Measurements from ENCODE around the gene STAB1.

The STAB1 gene, protein sequence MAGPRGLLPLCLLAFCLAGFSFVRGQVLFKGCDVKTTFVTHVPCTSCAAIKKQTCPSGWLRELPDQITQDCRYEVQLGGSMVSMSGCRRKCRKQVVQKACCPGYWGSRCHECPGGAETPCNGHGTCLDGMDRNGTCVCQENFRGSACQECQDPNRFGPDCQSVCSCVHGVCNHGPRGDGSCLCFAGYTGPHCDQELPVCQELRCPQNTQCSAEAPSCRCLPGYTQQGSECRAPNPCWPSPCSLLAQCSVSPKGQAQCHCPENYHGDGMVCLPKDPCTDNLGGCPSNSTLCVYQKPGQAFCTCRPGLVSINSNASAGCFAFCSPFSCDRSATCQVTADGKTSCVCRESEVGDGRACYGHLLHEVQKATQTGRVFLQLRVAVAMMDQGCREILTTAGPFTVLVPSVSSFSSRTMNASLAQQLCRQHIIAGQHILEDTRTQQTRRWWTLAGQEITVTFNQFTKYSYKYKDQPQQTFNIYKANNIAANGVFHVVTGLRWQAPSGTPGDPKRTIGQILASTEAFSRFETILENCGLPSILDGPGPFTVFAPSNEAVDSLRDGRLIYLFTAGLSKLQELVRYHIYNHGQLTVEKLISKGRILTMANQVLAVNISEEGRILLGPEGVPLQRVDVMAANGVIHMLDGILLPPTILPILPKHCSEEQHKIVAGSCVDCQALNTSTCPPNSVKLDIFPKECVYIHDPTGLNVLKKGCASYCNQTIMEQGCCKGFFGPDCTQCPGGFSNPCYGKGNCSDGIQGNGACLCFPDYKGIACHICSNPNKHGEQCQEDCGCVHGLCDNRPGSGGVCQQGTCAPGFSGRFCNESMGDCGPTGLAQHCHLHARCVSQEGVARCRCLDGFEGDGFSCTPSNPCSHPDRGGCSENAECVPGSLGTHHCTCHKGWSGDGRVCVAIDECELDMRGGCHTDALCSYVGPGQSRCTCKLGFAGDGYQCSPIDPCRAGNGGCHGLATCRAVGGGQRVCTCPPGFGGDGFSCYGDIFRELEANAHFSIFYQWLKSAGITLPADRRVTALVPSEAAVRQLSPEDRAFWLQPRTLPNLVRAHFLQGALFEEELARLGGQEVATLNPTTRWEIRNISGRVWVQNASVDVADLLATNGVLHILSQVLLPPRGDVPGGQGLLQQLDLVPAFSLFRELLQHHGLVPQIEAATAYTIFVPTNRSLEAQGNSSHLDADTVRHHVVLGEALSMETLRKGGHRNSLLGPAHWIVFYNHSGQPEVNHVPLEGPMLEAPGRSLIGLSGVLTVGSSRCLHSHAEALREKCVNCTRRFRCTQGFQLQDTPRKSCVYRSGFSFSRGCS (N-terminal part only)

DNA sequence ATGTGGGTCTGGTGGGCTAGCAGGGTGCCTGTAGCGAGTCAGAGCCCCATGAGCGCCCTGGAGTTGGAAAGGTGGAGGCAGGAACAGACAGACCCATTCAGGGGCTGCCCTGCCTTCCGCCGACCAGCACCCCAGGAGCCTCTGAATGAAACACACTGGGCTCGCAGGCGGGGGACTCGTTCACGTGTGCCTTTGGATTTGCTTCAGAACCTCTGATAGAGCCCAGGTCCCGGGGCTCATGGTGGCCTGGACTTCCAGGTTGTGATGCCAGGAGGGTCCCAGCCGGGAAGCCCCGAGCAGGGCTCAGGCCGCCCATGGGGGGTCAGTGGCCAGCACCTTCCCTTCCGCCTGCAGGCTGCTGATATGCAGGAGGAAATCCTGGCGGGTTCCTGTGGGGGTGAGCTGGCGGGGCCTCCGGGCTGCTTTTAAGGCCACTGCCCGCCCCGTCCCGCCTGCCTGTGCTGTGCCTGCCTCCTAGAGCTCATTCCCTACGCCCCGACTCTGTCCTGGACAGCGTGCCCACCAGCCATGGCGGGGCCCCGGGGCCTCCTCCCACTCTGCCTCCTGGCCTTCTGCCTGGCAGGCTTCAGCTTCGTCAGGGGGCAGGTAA, at the start of gene STAB1:
Gene STAB1, plus strand, starts transcription at position 453 of the 610 bp plus-strand sequence. Its CDS starts 76 bp downstream, at position 529.
- no peak for DNase-seq (ENCODE audit: low read depth)

DNA sequence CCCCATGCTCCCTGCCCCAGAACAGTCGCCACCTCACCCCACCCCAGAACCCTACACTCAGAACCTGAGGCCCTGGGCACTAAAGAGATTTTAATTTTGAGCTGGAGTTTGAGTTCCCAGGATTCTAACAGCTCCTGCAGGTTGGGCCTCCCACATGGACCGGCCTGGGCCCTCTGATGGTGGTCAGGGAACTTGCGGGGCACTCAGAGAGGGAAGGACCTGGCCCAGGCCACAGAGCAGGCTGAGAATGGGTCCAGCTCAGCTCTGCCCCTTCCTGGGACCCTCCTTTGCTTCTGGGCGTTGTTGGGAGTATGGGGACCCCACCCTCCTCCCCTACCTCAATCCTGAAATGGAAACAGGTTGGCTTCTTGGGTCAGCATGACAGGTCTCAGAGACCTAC, 49.1 kb upstream of the STAB1 start:
- no peak for DNase-seq (ENCODE audit: low read depth)

DNA sequence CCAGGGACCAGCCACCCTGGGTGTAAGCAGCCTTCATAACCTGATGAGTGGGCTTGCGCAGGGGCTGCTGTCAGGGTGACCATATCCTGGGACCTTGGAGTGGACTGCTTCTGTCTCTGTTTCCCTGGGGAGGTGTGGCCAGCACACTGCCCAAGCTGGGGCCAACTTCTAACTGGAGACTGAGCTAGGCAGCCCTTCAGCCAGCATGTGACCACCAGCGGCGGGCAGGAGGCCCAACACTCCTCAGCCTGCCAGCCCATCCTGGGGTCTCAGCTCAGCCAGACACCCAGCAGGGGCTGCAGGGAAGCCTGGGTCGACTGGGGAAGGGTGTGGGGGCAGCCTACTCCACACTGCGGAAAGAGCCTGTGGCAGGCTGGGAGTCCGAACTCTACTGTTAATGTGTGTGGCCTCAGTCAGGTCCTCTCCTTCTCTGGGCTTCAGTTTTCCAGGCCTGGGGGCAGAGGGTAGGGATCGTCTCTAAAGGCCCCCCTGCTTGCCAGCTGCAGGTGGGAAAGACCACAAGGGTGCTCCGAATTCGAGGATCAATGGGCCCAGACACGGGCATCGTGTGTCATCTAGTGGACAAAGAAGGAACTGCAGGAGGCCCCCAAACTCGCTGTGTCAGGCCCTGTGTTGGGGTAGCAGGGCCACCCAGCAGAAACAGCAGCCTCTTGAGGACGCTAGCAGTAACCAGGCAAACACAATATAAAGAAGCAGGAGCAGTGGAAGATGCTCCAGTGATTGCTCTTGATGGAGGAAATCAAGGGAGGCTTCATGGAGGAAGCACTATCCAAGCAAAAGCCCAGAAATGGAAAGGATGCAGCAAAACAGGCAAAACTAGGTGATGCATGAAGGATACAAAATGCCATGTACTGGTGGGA, 48.3 kb upstream of the STAB1 start:
- peak; percentile 58 for DNase-seq (ENCODE audit: low read depth)

DNA sequence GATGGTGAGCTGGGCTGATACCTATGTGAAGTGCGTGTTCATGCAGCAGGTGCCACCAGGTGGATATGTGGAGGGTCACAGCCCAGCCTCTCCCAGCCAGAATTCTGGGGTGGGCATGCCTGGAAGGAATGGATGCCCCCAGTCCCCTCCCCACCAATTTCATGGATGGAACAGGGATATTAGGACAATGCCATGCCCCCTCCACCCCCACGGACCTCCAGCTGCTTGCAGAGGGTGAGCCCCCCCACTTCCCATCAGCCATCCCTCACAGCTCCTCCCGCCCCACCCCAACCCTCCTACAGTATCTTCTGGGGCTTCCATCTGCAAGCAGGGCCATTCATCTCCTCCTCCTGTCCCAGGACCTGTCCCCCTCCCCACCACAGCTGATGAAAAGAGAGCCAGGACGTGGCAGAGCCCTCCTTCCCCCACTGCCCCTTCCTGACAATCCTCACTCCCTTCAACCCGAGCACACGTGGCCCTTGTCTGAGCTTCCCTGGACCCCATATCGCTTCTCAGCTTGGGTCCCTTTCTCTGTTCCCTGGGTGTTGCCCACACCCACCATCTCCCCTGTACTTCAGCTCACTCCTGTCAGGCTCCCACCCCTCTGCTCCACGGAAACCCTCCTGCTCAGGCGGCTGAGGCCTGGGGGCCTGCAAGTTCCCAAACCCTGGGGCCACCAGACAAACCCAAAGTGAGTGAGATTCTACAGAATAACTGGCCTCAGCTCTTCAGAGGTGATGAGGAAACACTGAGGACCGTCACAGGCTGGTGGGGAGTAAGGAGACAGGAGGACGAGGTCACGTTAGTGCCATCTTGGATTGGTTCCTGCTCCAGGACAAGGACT, 47.4 kb upstream of the STAB1 start:
- no peak for DNase-seq (ENCODE audit: low read depth)

DNA sequence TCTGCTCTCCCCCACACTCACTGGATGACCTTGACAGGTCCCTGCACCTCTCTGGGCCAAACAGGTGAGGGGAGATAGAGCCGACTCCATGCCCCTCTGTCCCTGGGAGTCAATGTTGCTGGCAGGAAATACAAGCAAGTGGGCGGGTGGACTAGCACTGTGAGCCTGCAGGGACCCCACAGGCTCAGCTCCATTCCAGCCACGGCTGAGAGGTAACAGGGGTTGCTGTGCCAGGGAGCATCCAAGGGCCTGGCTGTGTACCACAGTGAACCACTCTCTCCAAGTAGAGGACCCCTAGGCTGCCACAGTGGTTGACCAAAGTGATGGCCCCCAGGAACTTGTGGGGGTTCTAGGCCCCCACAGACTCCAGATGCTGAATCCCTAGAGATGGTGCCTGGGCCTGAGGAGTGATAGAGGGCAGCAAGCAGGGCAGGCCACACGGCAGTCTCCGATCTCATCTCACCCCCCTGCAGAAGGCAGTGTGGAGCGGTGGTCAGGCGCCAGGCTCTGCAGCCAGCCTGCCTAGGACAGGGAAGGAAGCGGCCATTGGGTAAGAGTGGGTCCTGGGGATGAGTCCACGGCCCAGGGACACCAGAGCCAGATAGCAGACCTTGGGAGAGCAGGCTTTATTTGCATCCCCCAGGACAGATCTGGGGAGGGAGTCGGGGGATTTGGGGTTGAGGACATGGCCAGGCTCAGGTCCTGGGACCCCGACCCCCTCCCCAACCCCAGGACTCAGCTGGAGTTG, 44.5 kb upstream of the STAB1 start:
- no peak for DNase-seq (ENCODE audit: low read depth)

DNA sequence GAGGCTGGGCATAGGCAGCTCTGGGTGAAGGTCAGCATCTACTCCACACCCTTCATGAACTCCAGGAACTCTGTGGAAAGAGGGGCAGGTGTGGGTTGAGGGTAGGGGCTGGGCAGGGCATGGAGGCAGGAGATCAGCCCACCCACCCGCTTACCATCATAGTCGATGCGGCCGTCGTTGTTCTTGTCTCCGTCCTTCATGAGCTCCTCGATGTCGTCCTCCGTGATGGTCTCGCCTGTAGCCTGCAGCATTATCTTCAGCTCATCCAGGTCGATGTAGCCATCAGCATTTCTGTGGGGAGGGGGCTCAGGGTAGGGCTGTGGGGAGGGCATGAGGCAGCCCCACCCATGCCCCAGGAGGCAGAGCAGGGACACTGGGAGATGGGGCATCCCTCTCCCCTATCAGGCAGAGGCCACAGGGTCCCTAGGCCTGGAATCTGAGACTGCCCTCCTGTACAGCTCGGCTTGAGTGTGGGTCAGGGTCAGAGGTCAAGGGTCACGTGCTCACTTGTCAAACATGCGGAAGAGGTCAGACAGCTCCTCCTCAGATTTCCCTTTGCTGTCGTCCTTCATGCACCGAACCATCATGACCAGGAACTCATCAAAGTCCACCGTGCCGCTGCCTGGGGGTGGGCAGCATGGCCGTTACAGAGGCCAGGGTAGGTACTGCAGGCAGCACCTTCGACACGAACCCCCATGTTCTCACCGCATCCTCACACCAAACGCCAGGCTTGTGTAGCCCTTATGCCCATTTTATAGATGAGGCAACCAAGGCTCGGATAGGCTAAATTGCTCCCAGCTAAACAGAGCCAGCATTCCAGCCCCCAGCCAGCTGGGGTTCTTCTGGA, 43.7 kb upstream of the STAB1 start:
- DNase-seq (ENCODE audit: low read depth), result no peak

DNA sequence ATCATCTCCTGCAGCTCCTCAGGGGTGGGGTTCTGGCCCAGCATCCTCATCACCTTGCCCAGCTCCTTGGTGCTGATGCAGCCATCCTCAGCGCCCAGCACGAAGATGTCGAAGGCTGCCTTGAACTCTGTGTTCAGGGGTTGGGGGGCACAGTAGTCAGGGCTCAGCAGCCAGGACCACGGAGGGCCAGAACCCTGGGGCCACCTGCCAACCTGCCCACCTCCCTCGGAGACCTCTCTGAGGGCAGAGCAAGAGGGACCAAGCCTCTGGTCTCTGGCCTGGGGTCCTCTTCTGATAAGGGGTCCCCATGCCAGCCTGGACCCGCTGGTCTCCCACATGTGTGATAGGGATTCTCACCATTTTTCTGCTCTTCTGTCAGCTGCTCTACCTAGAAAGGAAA, 43.0 kb upstream of the STAB1 start:
- no peak for DNase-seq (ENCODE audit: low read depth)

DNA sequence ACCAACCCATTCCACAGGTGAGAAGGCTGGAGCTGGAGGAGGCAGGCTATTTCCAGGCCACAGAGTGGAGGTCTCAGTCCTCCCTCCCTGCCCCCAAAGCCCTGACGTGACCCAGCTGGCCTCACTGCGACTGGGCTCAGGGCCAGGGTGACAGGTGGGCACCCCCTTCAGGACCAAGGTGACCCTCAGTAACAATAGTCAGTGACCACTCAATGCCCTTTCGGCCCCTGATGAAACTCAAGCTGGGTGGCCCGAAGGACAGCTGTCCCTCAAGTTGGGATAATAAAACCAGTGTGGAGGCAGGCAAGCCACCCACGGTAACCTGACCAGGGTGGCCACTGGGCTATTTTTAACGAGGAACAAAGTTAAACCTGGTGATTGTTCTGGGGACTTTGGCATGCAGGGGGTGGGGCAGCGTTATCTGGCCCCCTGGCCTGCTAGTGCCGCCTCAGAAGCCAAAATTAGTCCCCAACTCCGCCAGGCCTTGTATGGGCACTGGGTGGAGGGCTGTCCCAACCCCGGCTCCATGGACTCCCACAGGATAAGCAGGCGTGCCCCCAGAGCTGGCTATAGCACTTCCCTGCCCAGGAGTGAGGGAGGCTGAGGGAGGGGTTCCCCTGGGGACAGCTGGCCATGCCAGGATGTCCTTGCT, 42.4 kb upstream of the STAB1 start:
- DNase-seq (ENCODE audit: low read depth), result no peak

DNA sequence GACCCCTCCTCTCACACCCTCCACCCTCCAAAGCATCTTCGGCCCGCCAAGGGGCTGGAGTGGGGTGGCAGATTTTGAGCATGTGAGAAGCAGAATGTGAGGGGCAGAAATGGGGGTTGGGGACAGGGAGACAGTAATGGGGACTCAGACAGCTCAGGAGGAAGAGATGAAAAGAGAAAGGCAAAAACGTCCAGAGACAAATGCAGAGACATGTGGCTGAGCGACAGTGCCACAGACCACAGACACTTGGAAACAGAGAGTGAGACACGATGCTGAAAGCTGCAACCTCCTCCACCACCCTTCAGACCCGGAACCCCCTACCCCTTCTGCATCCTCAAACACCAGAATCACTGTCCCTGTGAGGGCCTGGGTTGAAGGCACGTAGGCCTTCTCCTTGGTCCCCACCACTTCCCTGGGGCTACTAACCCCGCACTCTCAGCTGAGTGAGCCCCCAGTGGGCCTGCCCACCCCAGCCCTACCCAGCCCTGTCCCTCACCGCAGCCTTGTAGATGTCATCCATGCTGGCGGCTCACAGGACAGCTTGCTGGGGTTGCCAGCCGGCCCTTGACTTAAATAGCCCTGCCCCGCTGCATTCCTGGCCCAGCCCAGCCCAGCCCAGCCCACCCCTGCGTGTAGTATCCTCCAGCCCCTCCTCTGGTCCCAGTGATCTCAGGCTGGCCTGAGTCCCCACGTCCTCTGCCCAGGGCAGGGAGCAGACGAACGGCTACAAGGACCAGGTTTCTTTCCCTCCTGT, 41.5 kb upstream of the STAB1 start, which contains the start of gene TNNC1:
Gene TNNC1, minus strand, starts transcription at position 546 of the 754 bp plus-strand sequence. Its CDS starts 26 bp downstream, at position 520.
- no peak for DNase-seq (ENCODE audit: low read depth)

DNA sequence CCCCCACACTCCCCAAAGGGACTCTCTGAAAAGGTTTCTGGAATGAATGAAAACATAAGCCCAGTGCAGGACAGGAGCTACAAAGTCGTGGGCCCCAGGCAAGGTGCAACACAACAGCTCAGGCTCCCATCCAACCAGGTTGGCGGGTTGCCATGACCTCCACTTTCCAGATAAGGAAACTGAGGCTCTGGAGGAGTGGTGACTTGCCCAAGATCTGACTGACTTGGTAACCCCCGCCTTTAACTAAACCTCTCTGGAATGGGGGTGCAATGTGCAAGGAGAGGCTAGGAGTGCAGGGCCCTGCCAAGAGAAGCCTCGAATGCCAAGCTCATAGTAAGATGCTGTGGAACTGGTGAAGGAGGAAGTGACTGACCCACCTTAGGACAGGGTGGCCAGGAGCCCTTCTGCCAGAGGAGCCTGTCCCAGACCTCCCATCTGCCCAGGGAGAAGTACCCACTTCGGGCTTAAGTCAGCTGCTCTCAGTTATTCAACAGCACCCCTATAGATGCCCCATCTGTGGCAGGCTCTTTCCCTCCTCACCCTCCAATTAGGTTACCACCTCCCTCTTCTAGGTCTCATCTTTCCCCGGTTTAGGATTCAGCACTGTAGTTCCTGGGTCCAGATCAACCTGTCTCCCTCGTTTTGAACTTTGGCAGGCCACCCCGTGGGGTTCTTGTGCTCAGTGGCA, 40.7 kb upstream of the STAB1 start:
- DNase-seq (ENCODE audit: low read depth), result no peak

DNA sequence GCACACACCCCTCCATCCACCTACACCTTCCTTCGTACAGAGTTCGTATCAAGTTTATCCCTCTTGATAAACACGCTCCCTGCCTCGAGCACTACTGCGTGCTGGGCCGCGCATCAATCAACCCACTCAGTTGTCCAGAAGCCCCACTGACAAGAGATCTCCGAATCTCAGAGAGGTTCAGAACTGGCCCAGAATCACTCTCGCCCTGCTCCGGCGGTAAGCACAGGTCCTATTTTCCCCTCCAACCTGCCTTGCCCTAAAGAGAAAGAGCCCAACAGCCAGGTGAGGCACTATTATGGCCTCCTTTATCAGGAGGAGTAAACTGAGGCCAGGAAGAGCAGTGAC, 40.2 kb upstream of the STAB1 start:
- DNase-seq (ENCODE audit: low read depth), result no peak

DNA sequence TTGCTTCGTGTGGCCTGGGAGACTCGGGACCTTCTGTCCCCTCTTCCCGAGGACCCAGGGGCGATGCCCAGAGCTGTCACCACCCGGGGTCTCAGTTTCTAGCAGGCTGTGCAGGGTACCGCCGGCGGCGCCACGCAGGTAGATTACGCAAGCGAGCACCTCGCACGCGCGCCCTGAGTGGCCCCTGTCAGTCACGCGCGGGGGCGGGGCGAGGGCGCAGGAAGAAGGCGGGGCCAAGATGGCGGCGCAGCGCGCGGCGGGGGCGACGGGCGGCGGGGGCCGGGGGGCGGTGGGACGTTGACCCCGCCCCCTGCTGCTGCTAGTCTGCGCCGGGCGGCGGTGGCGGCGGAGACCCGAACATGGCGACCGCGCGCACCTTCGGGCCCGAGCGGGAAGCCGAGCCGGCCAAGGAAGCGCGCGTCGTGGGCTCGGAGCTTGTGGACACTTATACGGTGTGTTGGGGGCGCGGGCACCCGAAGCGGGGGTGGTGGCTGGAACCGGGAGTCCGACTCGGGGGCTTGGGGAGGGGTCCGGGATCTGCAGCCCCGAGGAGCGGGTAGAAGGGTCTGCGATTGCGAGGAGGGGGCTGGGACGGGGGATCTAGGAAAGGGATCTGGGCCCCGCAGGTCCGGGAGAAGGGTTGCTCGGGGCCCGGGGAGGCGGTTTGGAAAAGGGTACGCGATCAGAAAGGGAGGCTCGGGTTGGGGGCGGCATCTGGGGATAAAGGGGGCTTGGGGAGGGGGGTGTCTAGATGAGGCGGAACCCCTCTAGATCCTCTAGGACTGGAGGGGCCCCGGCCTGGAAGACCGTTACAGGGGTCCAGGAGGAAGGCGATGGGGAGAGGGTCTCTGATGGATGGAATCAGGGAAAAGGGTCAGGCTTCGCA, 39.6 kb upstream of the STAB1 start, which contains the start of gene NISCH:
Gene NISCH, plus strand, starts transcription at position 322 of the 886 bp plus-strand sequence. Its CDS starts 38 bp downstream, at position 360.
- peak; percentile 93 for DNase-seq (ENCODE audit: low read depth)

DNA sequence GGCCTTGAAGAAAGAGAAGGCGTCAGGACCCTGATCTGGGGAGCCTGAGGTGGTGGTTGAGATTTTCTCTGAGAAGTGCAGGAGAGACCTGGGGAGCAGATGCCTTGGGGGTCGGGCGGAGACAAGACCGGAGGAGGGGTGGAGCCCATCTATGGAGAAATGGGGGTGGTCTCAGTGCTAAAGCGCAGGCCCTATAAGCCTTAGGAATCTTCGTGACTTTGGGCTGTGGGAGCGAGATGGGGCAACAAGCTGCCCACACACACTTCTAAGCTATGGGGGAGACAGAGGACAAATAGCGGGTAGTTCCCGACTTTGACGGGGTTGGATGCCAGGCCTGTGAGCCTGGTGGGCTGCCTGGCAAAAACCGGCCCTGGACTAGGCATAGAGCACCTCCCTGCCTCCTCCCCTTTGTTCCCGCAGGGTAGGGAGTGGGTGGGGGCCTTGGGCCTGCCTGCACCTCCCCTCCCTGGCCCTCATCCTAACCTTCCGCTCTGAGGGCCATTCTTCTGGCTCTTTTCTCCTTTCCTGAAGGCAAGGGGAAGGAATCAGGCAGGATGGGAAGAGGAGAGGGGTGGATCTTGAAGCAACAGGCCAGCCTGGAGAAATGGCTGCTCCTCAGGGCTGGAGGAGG, 38.9 kb upstream of the STAB1 start:
- DNase-seq (ENCODE audit: low read depth), result no peak

DNA sequence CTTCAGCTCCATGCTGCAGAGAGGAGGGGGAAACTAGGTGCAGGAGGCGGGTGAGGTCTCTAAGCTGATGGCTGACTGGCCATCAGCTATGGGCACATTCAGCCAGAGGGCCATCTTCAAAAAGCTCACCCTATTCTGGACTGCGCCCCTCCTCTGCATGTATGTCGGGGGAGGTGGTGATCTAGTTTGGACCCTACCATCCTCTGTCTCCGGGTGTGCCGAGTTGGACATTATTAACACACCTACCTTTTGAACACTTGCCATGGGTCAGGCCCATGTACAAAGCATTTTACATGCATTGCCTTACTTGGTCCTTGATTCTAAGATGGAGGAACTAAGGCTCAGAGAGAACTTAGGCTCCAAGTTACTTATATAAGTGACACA, 38.3 kb upstream of the STAB1 start:
- DNase-seq (ENCODE audit: low read depth), result no peak

All from stimulated activated CD8-positive, alpha-beta memory T cell treated with anti-CD3 and anti-CD28 coated beads, Interleukin-15, amount 100 ng/mL, for 1 hour (primary cell).